NB4 (cell line): ENCODE data around the gene THADA.

ENCODE experiments used
- DNase-seq: peaks from one replicate; pipeline ENCODE4 v3.0.0; 2010; ENCODE audit warnings: low read depth
- H3K4me3 ChIP-seq: one replicate; pipeline ENCODE4 v1.5.1; 2011; ENCODE audit warnings: mild to moderate bottlenecking, low read depth, low read length, moderate library complexity
- CTCF ChIP-seq: IDR thresholded peaks from one replicate; pipeline ENCODE4 v1.5.1; 2012; ENCODE audit warnings: low read depth, low read length
- MAX ChIP-seq: IDR thresholded peaks from 2 replicates; pipeline ENCODE4 v1.6.1; 2011; ENCODE audit warnings: low read depth, low read length
- MYC ChIP-seq: IDR thresholded peaks from 2 replicates; pipeline ENCODE4 v1.6.1; 2011; ENCODE audit warnings: low read depth, low read length
- POLR2A ChIP-seq: IDR thresholded peaks from 2 replicates; pipeline ENCODE4 v1.6.1; 2011; ENCODE audit warnings: mild to moderate bottlenecking; ENCODE audit not compliant: insufficient read length; ENCODE audit errors: extremely low read depth

Gene THADA

GRCh38 chr2:43520919-43521318, 74.9 kb downstream of the THADA start:
- DNase-seq, result no peak
- TF ChIP-seq MAX (no peak), MYC (no peak), POLR2A (no peak), CTCF (no peak)
- no peak overlapping the region for H3K4me3 ChIP-seq

- peak; percentile 28 for DNase-seq
- TF ChIP-seq CTCF (no peak), POLR2A (no peak), MAX (no peak), MYC (no peak)
Observed at GRCh38 chr2:43519643-43520221, 76.1 kb downstream of the THADA start.

GRCh38 chr2:43518718-43519117, 77.1 kb downstream of the THADA start:
- DNase-seq, result no peak
- TF ChIP-seq CTCF (no peak), MYC (no peak), MAX (no peak), POLR2A (no peak)
- H3K4me3 ChIP-seq, result no peak overlapping the region

More at GRCh38 chr2:43519643-43520221, 76.1 kb downstream of the THADA start:
- no peak overlapping the region for H3K4me3 ChIP-seq

- no peak for DNase-seq
- no peak for TF ChIP-seq MYC
- TF ChIP-seq POLR2A, result no peak
- TF ChIP-seq CTCF, result no peak
- no peak for TF ChIP-seq MAX
Observed at GRCh38 chr2:43518181-43518580, 77.7 kb downstream of the THADA start.

GRCh38 chr2:43515807-43516497, 79.9 kb downstream of the THADA start:
- TF ChIP-seq POLR2A (no peak), MAX (no peak), MYC (no peak), CTCF (no peak)
- no peak for DNase-seq
- no peak overlapping the region for H3K4me3 ChIP-seq

More at GRCh38 chr2:43518181-43518580, 77.7 kb downstream of the THADA start:
- no peak overlapping the region for H3K4me3 ChIP-seq
